A549 (cell line): ENCODE results near the gene OR9A2. TPM values are rescaled to one million over a fixed set of nuclear protein-coding genes. Genes with fewer than 3 reads are reported as not detected.

Source experiments
- ATAC-seq, 2 experiments: fragments of 200-7000 bp in 1 of 2; fragments of >200 bp in 1 of 2; cut with Nextera tagmentation in 1 of 2; cut with Tn5 transposase in 1 of 2; 3 replicates each; pipeline versions ENCODE4 v1.8.0 to v1.9.1; 2018 to 2020; ENCODE audit warnings: mild to moderate bottlenecking in 1 of 2, moderate library complexity in 1 of 2
- CTCF ChIA-PET: fragments of 300-600 bp; sonication (Branson Sonifier 250); formaldehyde crosslinking; extraction: SDS; loops from one replicate; lab custom pipeline; 2021; ENCODE audit warnings: antibody characterized with exemption, inconsistent platforms; lab: Yijun Ruan, JAX
- POLR2A ChIA-PET: fragments of 350-600 bp; formaldehyde crosslinking; extraction: SDS; loops from one replicate; lab custom pipeline; 2021; ENCODE audit warnings: antibody characterized with exemption, inconsistent platforms; lab: Yijun Ruan, JAX
- DNase-seq, 2 experiments: peaks; one replicate each; pipeline versions ENCODE4 v3.0.0 to v3.0.0-alpha.2; 2011 to 2016; ENCODE audit warnings: low read depth in 1 of 2, low spot score in 1 of 2
- FAIRE-seq: peaks from 2 replicates; lab custom pipeline; 2011; peaks lifted over from hg19 to GRCh38; lab: Jason Lieb, UNC
- H3K27ac ChIP-seq, 2 experiments: fragments of >200 bp; sonication (Bioruptor Twin); formaldehyde crosslinking; 3 replicates each; pipeline ENCODE4 v1.5.1; 2016 to 2017
- H3K4me1 ChIP-seq: fragments of >200 bp; sonication (Bioruptor Twin); formaldehyde crosslinking; 3 replicates; pipeline ENCODE4 v1.6.1; 2016
- H3K4me2 ChIP-seq: fragments of >200 bp; sonication (Bioruptor Twin); formaldehyde crosslinking; 3 replicates; pipeline ENCODE4 v1.6.1; 2016
- H3K4me3 ChIP-seq: fragments of >200 bp; sonication (Bioruptor Twin); formaldehyde crosslinking; 3 replicates; pipeline ENCODE4 v1.5.1; 2016
- H3K9me3 ChIP-seq: fragments of >200 bp; sonication (Bioruptor Twin); formaldehyde crosslinking; 3 replicates; pipeline ENCODE4 v1.6.1; 2016
- BHLHE40 ChIP-seq: IDR thresholded peaks from 2 replicates; pipeline ENCODE4 v1.6.1; 2012; ENCODE audit warnings: low read depth, low read length, inconsistent platforms
- CBX2 ChIP-seq: fragments of 200-600 bp; sonication (generic); IDR thresholded peaks from 2 replicates; pipeline ENCODE4 v1.6.1; 2016; ENCODE audit warnings: low read depth, mild to moderate bottlenecking, borderline replicate concordance
- CHD2 ChIP-seq: fragments of 150-350 bp; IDR thresholded peaks from 2 replicates; pipeline ENCODE4 v1.6.1; 2014; ENCODE audit warnings: low read length; ENCODE audit not compliant: partially characterized antibody
- CHD4 ChIP-seq: fragments of 200-600 bp; sonication (generic); IDR thresholded peaks from 2 replicates; pipeline ENCODE4 v1.6.1; 2016; ENCODE audit warnings: antibody characterized with exemption, mild to moderate bottlenecking, borderline replicate concordance
- EP300 ChIP-seq, 2 experiments: fragments of >200 bp; sonication (Bioruptor Twin); formaldehyde crosslinking; IDR thresholded peaks; 2 replicates in 1 of 2; 3 replicates in 1 of 2; pipeline ENCODE4 v1.6.1; 2016 to 2017
- FOSB ChIP-seq: fragments of 250-450 bp; sonication (Bioruptor Pico); IDR thresholded peaks from 2 replicates; pipeline ENCODE4 v1.5.0; 2020; ENCODE audit warnings: mild to moderate bottlenecking, moderate library complexity
- FOSL2 ChIP-seq, 2 experiments: fragments of 450-650 bp in 1 of 2; fragments of >200 bp in 1 of 2; sonication (Bioruptor Twin) in 1 of 2; formaldehyde crosslinking; IDR thresholded peaks; 2 replicates each; pipeline versions ENCODE4 v1.5.0 to v1.6.1; 2016 to 2020; ENCODE audit warnings: mild to moderate bottlenecking in 1 of 2, moderate library complexity in 1 of 2
- GATA3 ChIP-seq: IDR thresholded peaks from 2 replicates; pipeline ENCODE4 v1.6.1; 2012; ENCODE audit warnings: borderline replicate concordance
- HEYL ChIP-seq: fragments of 250-450 bp; sonication (Bioruptor Pico); IDR thresholded peaks from 2 replicates; pipeline ENCODE4 v1.8.0; 2021; ENCODE audit warnings: mild to moderate bottlenecking, moderate library complexity
- HOXB13 ChIP-seq: fragments of 250-450 bp; sonication (Bioruptor Pico); IDR thresholded peaks from 2 replicates; pipeline ENCODE4 v1.5.0; 2020; ENCODE audit warnings: low read depth, mild to moderate bottlenecking, moderate library complexity
- JUN ChIP-seq, 2 experiments: fragments of >200 bp; sonication (Bioruptor Twin); formaldehyde crosslinking; IDR thresholded peaks; 2 replicates in 1 of 2; 3 replicates in 1 of 2; pipeline ENCODE4 v1.6.1; 2016 to 2017
- JUNB ChIP-seq: fragments of >200 bp; sonication (Bioruptor Twin); formaldehyde crosslinking; IDR thresholded peaks from 2 replicates; pipeline ENCODE4 v1.6.1; 2016
- KDM5A ChIP-seq: fragments of 200-600 bp; sonication (generic); IDR thresholded peaks from 2 replicates; pipeline ENCODE4 v1.6.1; 2016; ENCODE audit warnings: antibody characterized with exemption, mild to moderate bottlenecking
- MAFK ChIP-seq: fragments of 450-650 bp; IDR thresholded peaks from 2 replicates; pipeline ENCODE4 v1.6.1; 2014; ENCODE audit not compliant: partially characterized antibody
- NFE2L2 ChIP-seq: fragments of 150-350 bp; conservative IDR thresholded peaks from 2 replicates; pipeline ENCODE4 v1.6.1; 2014; ENCODE audit warnings: low read length
- PHF8 ChIP-seq: fragments of 200-600 bp; sonication (generic); IDR thresholded peaks from 2 replicates; pipeline ENCODE4 v1.6.1; 2016; ENCODE audit warnings: low read depth, mild to moderate bottlenecking, antibody characterized with exemption, moderate library complexity, borderline replicate concordance
- POLR2A ChIP-seq: IDR thresholded peaks from 2 replicates; pipeline ENCODE4 v1.6.1; 2012; ENCODE audit warnings: mild to moderate bottlenecking, low read length
- POLR2AphosphoS2 ChIP-seq: conservative IDR thresholded peaks from 2 replicates; pipeline ENCODE4 v1.6.1; 2012; ENCODE audit warnings: low read length, improper control_type of control experiment, inconsistent platforms
- RCOR1 ChIP-seq: fragments of 150-350 bp; IDR thresholded peaks from 2 replicates; pipeline ENCODE4 v1.6.1; 2014; ENCODE audit warnings: antibody characterized with exemption, low read length, low read depth
- RFX5 ChIP-seq: fragments of 450-650 bp; IDR thresholded peaks from 2 replicates; pipeline ENCODE4 v1.7.1; 2014; ENCODE audit warnings: antibody characterized with exemption, mild to moderate bottlenecking, moderate library complexity
- SMC3 ChIP-seq: fragments of >200 bp; sonication (Bioruptor Twin); formaldehyde crosslinking; IDR thresholded peaks from 3 replicates; pipeline ENCODE4 v1.6.1; 2018; ENCODE audit warnings: inconsistent platforms
- SREBF2 ChIP-seq: fragments of 450-650 bp; IDR thresholded peaks from 2 replicates; pipeline ENCODE4 v1.6.1; 2014; ENCODE audit warnings: mild to moderate bottlenecking, moderate library complexity
- ZFP36 ChIP-seq: fragments of 450-650 bp; IDR thresholded peaks from 2 replicates; pipeline ENCODE4 v1.6.1; 2014; ENCODE audit warnings: borderline replicate concordance; ENCODE audit not compliant: partially characterized antibody
- ZNF302 ChIP-seq: fragments of 250-450 bp; sonication (Bioruptor Pico); IDR thresholded peaks from 2 replicates; pipeline ENCODE4 v1.9.0; 2021; ENCODE audit warnings: inconsistent platforms, mild to moderate bottlenecking, moderate library complexity
- WGBS: methylation state at CpG from one replicate; pipeline ENCODE4 v1.1.6; 2017; ENCODE audit errors: missing lambda C conversion rate; 5-methylcytosine and 5-hydroxymethylcytosine counted together
- polyA plus RNA-seq, 4 experiments: library from polyadenylated mRNA; depleted of rRNA in 3 of 4; stranded (reverse); fragments of >200 nt; fragmentation: RNase III in 1 of 4; extraction: RNeasy Plus Mini Kit Qiagen cat#74134 plus additional on column Dnase treatment in 1 of 4; gene quantifications; 2 replicates in 3 of 4; 3 replicates in 1 of 4; pipeline ENCODE4 v1.2.3, GENCODE V29; 2011 to 2017
- TF ChIP-seq, protein P1 (sequence below): fragments of 250-450 bp; sonication (Bioruptor Pico); IDR thresholded peaks from 2 replicates; pipeline ENCODE4 v1.5.0; 2021; ENCODE audit warnings: mild to moderate bottlenecking, moderate library complexity, borderline replicate concordance
- TF ChIP-seq, protein P2 (sequence below): fragments of 450-650 bp; IDR thresholded peaks from 2 replicates; pipeline ENCODE4 v1.6.1; 2014; ENCODE audit warnings: antibody characterized with exemption
- TF ChIP-seq, protein P3 (sequence below): fragments of >200 bp; sonication (Bioruptor Twin); formaldehyde crosslinking; IDR thresholded peaks from 3 replicates; pipeline ENCODE4 v1.6.1; 2016
- TF ChIP-seq, protein P4 (sequence below): fragments of >200 bp; sonication (Bioruptor Twin); formaldehyde crosslinking; IDR thresholded peaks from 2 replicates; pipeline ENCODE4 v1.6.1; 2016

The OR9A2 gene
- polyA plus RNA-seq, 2 of the 4 experiments (the other 2 are of a cell fraction) = not detected

DNA sequence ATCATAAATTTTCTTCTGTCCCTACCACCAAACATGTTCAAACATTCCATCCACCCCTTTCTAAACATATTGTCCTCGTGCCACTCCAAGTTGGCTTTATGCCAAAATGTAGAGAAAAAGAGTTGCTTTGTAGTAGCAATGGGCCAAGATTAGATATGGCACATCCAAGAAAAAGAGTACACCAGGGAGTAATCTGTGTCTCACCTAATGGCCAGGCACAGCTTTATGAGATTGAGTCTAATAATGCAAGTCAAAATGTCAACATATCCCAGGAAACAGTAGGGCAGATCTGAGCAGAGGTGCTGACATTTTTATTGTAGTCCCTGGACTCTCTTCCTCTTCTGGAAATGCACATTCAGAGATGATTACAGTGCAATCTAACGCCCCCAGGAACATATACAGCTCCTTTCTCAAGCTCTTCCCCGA is 19.5 kb upstream of the OR9A2 start:
- DNase-seq = no peak
- 2% methylated on average over 3 of the region's 3 CpGs for WGBS
- POLR2A ChIA-PET = no interaction called here
- Histone ChIP-seq H3K9me3 (no peaks in the 10 kb centered on the region), H3K4me1 (no peaks in the 10 kb centered on the region), H3K27ac (no peak overlapping the region), H3K4me2 (no peak overlapping the region), H3K4me3 (no peak overlapping the region)
- no peak for TF ChIP-seq CHD4
- no peak for TF ChIP-seq ZFP36
- TF ChIP-seq EP300 (IDR thresholded peaks at IDR 0.05) = no peak
- no peak for TF ChIP-seq GATA3
- TF ChIP-seq, protein P1, sequence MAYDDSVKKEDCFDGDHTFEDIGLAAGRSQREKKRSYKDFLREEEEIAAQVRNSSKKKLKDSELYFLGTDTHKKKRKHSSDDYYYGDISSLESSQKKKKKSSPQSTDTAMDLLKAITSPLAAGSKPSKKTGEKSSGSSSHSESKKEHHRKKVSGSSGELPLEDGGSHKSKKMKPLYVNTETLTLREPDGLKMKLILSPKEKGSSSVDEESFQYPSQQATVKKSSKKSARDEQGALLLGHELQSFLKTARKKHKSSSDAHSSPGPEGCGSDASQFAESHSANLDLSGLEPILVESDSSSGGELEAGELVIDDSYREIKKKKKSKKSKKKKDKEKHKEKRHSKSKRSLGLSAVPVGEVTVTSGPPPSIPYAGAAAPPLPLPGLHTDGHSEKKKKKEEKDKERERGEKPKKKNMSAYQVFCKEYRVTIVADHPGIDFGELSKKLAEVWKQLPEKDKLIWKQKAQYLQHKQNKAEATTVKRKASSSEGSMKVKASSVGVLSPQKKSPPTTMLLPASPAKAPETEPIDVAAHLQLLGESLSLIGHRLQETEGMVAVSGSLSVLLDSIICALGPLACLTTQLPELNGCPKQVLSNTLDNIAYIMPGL (CRISPR knock-in tag) = no peak
- no peak for TF ChIP-seq ZNF302 (CRISPR knock-in tag)
- TF ChIP-seq CBX2 = no peak
- TF ChIP-seq RFX5 = no peak
- TF ChIP-seq HEYL (CRISPR knock-in tag) = no peak
- no peak for TF ChIP-seq PHF8
- TF ChIP-seq POLR2A = no peak
- TF ChIP-seq SREBF2 = no peak
- no peak for TF ChIP-seq JUN (IDR thresholded peaks at IDR 0.05)
- TF ChIP-seq SMC3 = no peak
- TF ChIP-seq, protein P2, sequence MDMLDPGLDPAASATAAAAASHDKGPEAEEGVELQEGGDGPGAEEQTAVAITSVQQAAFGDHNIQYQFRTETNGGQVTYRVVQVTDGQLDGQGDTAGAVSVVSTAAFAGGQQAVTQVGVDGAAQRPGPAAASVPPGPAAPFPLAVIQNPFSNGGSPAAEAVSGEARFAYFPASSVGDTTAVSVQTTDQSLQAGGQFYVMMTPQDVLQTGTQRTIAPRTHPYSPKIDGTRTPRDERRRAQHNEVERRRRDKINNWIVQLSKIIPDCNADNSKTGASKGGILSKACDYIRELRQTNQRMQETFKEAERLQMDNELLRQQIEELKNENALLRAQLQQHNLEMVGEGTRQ = no peak
- no peak for FAIRE-seq
- no peak for ATAC-seq
- CTCF ChIA-PET = interaction anchor here (1.6 kb wide), 1 partner anchor 38 kb away, joined by 4 read pairs; no protein-coding TSS in a partner anchor

DNA sequence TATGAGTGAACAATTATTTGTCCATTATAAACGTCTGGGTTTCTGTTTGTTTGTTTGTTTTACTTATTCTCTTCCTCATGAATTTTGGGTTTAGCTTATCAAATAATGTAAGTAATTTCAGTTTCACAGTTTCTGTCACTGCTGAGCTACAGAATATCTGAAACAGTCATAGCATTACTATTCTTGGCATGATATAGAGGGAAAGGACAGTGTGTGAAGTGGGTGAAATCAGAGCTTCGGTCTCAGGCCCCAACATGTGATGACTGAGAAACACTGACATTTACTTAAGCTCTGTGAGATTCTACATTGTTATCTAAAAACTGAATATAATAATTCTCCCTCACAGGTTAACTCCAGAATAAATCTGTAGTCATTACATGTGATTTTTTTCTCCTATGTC is 16.5 kb upstream of the OR9A2 start:
- ATAC-seq = no peak
- H3K4me3 ChIP-seq = no peak overlapping the region
- ChIA-PET POLR2A (interaction anchor here (0.6 kb wide), 1 partner anchor 245 kb away, joined by 9 read pairs; the partner anchor contains the start of gene CASP2), CTCF (interaction anchor here (2.4 kb wide), 1 partner anchor 172 kb away, joined by 7 read pairs; no protein-coding TSS in a partner anchor)
- WGBS = 21% methylated on average over 2 of the region's 2 CpGs
- no peak for DNase-seq
- no peak for FAIRE-seq
- no peak overlapping the region for H3K27ac ChIP-seq
- H3K4me1 ChIP-seq = no peaks in the 10 kb centered on the region
- H3K4me2 ChIP-seq = no peak overlapping the region
- TF ChIP-seq BHLHE40 (no peak), RCOR1 (no peak), CBX2 (no peak), POLR2AphosphoS2 (no peak)
- H3K9me3 ChIP-seq = no peaks in the 10 kb centered on the region

DNA sequence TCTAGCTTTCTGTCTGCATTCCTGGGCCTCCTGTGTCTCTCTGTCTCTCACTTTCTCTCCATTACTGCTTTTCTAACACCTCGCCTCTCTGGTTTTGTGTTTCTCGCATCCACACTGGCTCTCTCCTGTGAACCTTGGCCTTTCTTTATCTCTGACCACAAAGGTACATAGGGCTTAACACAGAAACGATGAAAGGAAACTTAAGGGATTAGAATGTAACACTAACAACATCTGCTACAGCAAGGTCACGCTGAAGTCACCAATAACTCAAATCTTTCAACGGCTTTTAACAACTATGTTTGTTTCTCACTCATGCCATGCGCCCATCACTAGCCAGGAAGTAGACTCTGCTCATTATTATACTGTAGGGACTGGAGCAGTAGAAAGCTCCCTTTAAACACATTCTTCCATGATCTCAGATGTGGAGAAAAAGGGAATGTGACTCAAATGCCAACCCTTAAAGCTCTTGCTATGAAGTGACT is 15.9 kb upstream of the OR9A2 start:
- Histone ChIP-seq H3K4me2 (no peak overlapping the region), H3K4me1 (no peaks in the 10 kb centered on the region)
- 35% methylated on average over 6 of the region's 6 CpGs for WGBS
- POLR2A ChIA-PET = interaction anchor here (0.6 kb wide), 1 partner anchor 245 kb away, joined by 9 read pairs; the partner anchor contains the start of gene CASP2
- no peak for ATAC-seq
- DNase-seq = no peak
- TF ChIP-seq RFX5 (no peak), MAFK (no peak), FOSB (CRISPR knock-in tag) (no peak), KDM5A (no peak), NFE2L2 (no peak), HOXB13 (CRISPR knock-in tag) (no peak), FOSL2 (IDR thresholded peaks at IDR 0.05) (no peak), FOSL2 (CRISPR knock-in tag; IDR thresholded peaks at IDR 0.05) (no peak), HEYL (CRISPR knock-in tag) (no peak), ZFP36 (no peak), JUNB (no peak), JUN (IDR thresholded peaks at IDR 0.05) (no peak), PHF8 (no peak), POLR2AphosphoS2 (no peak), CHD2 (no peak), ZNF302 (CRISPR knock-in tag) (no peak)
- TF ChIP-seq, protein P3, sequence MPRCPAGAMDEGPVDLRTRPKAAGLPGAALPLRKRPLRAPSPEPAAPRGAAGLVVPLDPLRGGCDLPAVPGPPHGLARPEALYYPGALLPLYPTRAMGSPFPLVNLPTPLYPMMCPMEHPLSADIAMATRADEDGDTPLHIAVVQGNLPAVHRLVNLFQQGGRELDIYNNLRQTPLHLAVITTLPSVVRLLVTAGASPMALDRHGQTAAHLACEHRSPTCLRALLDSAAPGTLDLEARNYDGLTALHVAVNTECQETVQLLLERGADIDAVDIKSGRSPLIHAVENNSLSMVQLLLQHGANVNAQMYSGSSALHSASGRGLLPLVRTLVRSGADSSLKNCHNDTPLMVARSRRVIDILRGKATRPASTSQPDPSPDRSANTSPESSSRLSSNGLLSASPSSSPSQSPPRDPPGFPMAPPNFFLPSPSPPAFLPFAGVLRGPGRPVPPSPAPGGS = no peak
- TF ChIP-seq, protein P4, sequence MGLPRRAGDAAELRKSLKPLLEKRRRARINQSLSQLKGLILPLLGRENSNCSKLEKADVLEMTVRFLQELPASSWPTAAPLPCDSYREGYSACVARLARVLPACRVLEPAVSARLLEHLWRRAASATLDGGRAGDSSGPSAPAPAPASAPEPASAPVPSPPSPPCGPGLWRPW = no peak
- TF ChIP-seq, protein P1 (CRISPR knock-in tag) = no peak
- TF ChIP-seq, all 56 proteins: peak for 0
- H3K27ac ChIP-seq = no peak overlapping the region
- FAIRE-seq = no peak
- CTCF ChIA-PET = no interaction called here
- no peak overlapping the region for H3K4me3 ChIP-seq
- H3K9me3 ChIP-seq = no peaks in the 10 kb centered on the region
